GM21737 (cell line): ENCODE data around the gene SCGB1D1.

Experiments used
- ATAC-seq: cut with Tn5 transposase; IDR thresholded peaks from one replicate; pipeline ENCODE4 v1.9.1; 2021; ENCODE audit warnings: mild to moderate bottlenecking, moderate library complexity; ENCODE audit not compliant: unreplicated experiment

The SCGB1D1 gene

GRCh38 chr11:62221498-62221897, 31.5 kb downstream of the SCGB1D1 start:
- ATAC-seq, result no peak

GRCh38 chr11:62223095-62223494, 33.1 kb downstream of the SCGB1D1 start:
- ATAC-seq, result no peak

- ATAC-seq, result no peak
These were observed 43.7 kb downstream of the SCGB1D1 start for GRCh38 chr11:62233730-62234129.

- no peak for ATAC-seq
These were observed 46.2 kb downstream of the SCGB1D1 start for GRCh38 chr11:62236187-62236586.

- ATAC-seq, result no peak
These were observed 47.5 kb downstream of the SCGB1D1 start for GRCh38 chr11:62237499-62237898.

- no peak for ATAC-seq
These were observed 48.1 kb downstream of the SCGB1D1 start for GRCh38 chr11:62238151-62238550.

GRCh38 chr11:62241095-62241494, 51.1 kb downstream of the SCGB1D1 start:
- ATAC-seq, result no peak

GRCh38 chr11:62242021-62242420, 52.0 kb downstream of the SCGB1D1 start, which contains the start of gene SCGB1D2:
TSS of gene SCGB1D2 (plus strand) at chr11:62242239. CDS start at chr11:62242308, 69 bp downstream.
- no peak for ATAC-seq
